HEK293T (cell line): ENCODE data around the gene SYPL2.

Experiments used
- ARNT ChIP-seq: fragments of 450-650 bp; IDR thresholded peaks from 2 replicates; pipeline ENCODE4 v1.6.1; 2017; ENCODE audit warnings: mild to moderate bottlenecking
- BHLHE40 ChIP-seq: fragments of 450-650 bp; IDR thresholded peaks from 2 replicates; pipeline ENCODE4 v1.6.1; 2016; ENCODE audit warnings: mild to moderate bottlenecking, moderate library complexity, borderline replicate concordance
- CTBP1 ChIP-seq: fragments of 450-650 bp; IDR thresholded peaks from 2 replicates; pipeline ENCODE4 v1.6.1; 2016; ENCODE audit warnings: borderline replicate concordance
- ELF4 ChIP-seq: fragments of 450-650 bp; IDR thresholded peaks from 2 replicates; pipeline ENCODE4 v1.6.1; 2017; ENCODE audit warnings: antibody characterized with exemption
- FOXA1 ChIP-seq: fragments of 450-650 bp; IDR thresholded peaks from 2 replicates; pipeline ENCODE4 v1.6.1; 2016; ENCODE audit warnings: mild to moderate bottlenecking
- FOXK2 ChIP-seq: fragments of 450-650 bp; IDR thresholded peaks from 2 replicates; pipeline ENCODE4 v1.6.1; 2016; ENCODE audit warnings: mild to moderate bottlenecking
- FOXM1 ChIP-seq: fragments of 450-650 bp; IDR thresholded peaks from 2 replicates; pipeline ENCODE4 v1.6.1; 2017; ENCODE audit warnings: mild to moderate bottlenecking, borderline replicate concordance
- HDGF ChIP-seq: fragments of 450-650 bp; IDR thresholded peaks from 2 replicates; pipeline ENCODE4 v1.6.1; 2017; ENCODE audit warnings: antibody characterized with exemption, borderline replicate concordance
- LEF1 ChIP-seq: fragments of 450-650 bp; IDR thresholded peaks from 2 replicates; pipeline ENCODE4 v1.6.1; 2017; ENCODE audit warnings: mild to moderate bottlenecking, borderline replicate concordance
- NFRKB ChIP-seq: fragments of 450-650 bp; IDR thresholded peaks from 2 replicates; pipeline ENCODE4 v1.6.1; 2016; ENCODE audit warnings: mild to moderate bottlenecking, moderate library complexity
- PKNOX1 ChIP-seq: fragments of 450-650 bp; IDR thresholded peaks from 2 replicates; pipeline ENCODE4 v1.6.1; 2016
- SP1 ChIP-seq: fragments of 450-650 bp; IDR thresholded peaks from 2 replicates; pipeline ENCODE4 v1.6.1; 2017
- SUZ12 ChIP-seq: fragments of 450-650 bp; IDR thresholded peaks from 2 replicates; pipeline ENCODE4 v1.6.1; 2016; ENCODE audit warnings: mild to moderate bottlenecking
- TARDBP ChIP-seq: fragments of 450-650 bp; IDR thresholded peaks from 2 replicates; pipeline ENCODE4 v1.6.1; 2016

- no peak for TF ChIP-seq SUZ12
- no peak for TF ChIP-seq FOXK2
- TF ChIP-seq FOXM1 = no peak
- TF ChIP-seq ELF4 = peak; percentile 80
- no peak for TF ChIP-seq SP1
- no peak for TF ChIP-seq LEF1
- TF ChIP-seq NFRKB = no peak
- no peak for TF ChIP-seq PKNOX1
- no peak for TF ChIP-seq BHLHE40
- no peak for TF ChIP-seq ARNT
- TF ChIP-seq HDGF = no peak
- no peak for TF ChIP-seq TARDBP
- no peak for TF ChIP-seq FOXA1
- no peak for TF ChIP-seq CTBP1
These were observed 39.8 kb upstream of the SYPL2 start, which contains the start of gene PSMA5 for GRCh38 chr1:109426281-109427170.
